T-helper 9 cell (primary cell): ENCODE measurements around the gene SPN.
"Not testable (repeated sequence)": the region's sequence is repeated elsewhere in the genome, so short reads cannot be mapped to it uniquely, and the experiment has no call there.

Source experiments
- DNase-seq: peaks from one replicate; pipeline ENCODE4 v3.0.0-alpha.2; 2020

The SPN gene

DNA sequence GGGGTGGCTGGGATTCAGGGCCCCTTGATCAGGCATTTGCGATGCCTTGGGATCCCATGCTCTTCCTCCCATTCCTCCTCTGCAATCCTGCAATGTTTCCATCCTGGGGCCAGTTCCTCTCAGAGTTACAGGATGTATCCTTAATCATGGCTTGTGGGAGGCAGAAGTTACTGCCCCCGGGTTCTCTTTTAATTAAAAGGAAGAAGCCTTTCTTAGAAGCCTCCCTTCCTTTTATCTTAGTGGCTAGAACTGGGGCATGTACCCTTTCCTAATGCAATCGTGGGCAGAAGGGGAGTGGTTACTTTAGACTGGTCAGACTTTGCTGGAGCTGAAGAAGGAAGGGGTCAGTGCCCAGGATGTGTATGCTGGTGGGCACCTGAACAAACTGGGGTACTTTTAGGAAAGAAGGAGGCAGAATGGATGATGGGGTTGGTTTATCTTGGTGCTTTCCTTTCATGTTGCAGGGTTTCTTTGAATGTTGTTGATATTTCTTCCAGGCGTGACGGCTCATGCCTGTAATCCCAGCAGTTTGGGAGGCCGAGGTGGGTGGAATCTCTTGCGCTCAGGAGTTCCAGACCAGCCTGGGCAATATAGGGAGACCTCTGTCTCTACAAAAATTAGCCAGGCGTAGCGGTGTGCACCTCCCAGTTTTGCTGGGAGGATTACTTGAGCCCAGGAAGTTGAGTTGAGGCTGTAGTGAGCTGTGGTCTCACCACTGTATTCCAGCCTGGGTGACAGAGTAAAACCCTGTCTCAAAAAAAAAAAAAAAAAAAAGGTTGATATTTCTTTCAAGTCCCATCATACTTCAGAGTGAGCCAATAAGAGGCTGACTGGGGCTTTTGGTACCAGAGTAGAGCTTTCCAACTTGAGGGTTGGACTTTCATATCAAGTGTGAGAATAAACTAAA lies 13.2 kb upstream of the SPN start:
- no peak for DNase-seq

DNA sequence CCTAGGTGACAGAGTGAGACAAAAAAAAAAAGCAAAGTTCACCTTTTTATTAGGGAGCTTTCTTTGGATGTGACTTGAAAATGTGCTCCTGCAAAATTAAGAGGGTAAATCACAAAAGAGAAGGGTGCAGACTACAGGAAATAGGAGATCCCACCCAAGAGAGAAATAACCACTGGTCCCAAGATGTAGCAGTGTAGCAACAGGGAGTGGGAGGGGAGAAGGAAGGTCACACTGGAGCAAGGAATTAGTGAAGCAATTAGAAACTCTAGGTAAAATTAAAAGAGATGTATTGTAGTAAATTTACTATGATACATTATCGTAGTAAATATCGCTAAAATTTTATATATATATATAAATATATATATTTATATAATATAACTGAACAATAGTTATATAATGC lies 12.3 kb upstream of the SPN start:
- DNase-seq: no peak

DNA sequence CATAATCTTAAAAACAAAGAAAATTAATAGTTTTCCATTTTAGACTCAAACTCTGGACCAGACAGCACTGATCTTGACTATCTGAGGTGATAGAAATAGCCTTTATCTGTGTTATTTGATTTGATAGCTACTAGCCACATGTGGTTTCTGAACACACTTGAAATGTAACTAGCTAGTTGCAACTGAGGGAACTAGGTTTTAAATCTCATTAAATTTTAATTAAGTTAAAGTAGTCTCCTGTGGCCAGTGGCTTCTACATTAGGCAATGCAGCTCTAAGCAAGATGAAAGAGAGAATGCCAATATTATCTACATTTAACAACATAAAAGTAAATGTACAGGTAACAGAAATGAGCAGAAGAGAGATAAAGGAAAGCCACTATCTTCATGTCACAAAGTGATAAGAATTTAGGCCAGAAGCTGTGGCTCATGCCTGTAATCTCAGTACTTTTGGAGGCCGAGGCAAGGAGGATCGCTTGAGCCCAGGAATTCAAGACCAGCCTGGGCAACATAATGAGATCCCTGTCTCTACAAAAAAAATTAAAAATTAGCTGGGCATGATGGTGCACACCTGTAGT lies 11.2 kb upstream of the SPN start:
- no peak for DNase-seq

DNA sequence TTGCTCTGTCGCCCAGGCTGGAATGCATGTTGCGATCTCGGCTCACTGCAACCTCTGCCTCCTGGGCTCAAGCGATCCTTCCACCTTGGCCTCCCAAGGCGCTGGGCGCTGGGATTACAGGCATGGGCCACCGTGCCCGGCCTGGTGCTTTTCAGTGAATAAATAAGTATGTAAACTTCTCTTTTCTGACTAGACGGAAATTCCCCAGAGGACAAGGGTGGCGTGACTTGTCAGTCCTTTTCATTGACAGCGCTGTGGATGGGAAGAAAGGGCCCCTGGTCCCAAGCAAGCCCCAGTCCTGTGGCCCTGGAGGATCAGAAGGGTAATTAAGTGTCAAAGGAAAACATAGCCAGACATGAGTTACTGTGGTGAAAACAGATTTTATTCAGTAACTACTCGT lies 9.6 kb upstream of the SPN start:
- DNase-seq: no peak

DNA sequence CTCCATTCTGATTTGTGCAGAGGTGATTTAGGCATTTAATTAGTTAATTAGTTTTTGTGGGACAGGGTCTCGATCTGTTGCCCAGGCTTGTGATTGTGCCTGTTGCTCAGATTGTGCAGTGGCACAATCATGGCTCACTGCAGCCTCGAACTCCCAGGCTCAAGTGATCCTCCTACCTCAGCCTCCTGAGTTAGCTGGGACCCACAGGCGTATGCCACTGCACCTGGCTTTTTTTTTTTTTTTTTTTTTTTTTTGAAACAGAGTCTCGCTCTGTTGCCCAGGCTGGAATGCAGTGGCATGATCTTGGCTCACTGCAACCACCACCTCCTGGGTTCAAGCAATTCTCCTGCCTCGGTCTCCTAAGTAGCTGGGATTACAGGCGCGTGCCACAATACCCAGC lies 9.2 kb upstream of the SPN start:
- DNase-seq: not testable (repeated sequence)

DNA sequence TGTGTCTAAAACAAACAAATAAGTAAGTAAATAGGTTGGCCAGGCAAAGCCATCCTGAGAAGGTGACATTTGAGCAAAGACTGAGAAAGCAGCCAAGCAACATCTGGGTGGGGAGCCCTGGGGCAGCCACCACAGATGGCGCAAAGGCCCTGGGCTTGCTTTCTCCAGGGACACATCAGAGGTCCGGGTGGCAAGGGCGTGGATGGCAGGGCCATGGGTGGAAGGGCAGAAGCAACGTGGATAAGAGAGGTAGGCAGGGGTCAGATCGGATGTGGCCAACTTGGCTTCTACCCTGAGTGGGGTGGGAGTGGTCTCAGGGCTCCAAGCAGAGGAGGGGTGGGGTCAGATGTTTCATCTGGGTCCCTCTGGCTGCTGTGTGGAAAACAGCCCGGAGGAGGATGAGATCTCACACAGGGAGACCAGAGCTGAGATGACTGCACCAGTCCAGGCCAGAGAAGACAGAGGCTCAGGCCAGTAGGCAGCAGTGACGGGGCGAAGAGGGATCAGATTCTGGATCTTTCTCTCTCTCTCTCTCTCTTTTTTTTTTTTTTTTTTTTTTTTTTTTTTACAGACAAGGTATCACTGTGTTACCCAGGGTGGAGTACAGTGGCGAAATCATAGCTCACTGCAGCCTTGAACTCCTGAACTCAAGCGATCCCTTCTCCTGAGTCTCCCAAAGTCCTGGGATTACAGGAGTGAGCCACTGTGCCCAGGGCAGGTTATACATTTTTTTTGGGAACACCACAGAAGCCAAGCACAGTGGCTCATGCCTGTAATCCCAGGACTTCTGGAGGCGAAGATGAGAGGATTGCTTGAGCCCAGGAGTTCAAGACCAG lies 6.1 kb upstream of the SPN start:
- no peak for DNase-seq

DNA sequence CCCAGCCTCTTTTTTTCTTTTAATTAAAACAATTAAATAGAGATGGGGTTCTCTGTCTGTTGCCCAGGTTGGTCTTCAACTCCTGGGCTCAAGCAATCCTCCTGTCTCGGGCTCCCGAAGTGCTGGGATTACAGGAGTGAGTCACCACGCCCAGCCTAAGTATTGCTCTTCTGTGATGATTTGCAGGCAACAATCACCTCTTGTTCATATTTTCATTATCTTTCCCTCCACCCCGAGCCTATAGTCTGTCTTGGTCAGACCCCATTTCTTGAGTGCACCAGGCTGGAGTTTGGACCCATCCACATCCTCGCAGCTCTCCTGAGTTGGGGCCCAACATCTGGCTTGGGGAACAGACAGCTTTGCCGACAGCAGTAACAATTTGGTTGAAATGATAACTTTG lies 4.3 kb upstream of the SPN start:
- DNase-seq: no peak

DNA sequence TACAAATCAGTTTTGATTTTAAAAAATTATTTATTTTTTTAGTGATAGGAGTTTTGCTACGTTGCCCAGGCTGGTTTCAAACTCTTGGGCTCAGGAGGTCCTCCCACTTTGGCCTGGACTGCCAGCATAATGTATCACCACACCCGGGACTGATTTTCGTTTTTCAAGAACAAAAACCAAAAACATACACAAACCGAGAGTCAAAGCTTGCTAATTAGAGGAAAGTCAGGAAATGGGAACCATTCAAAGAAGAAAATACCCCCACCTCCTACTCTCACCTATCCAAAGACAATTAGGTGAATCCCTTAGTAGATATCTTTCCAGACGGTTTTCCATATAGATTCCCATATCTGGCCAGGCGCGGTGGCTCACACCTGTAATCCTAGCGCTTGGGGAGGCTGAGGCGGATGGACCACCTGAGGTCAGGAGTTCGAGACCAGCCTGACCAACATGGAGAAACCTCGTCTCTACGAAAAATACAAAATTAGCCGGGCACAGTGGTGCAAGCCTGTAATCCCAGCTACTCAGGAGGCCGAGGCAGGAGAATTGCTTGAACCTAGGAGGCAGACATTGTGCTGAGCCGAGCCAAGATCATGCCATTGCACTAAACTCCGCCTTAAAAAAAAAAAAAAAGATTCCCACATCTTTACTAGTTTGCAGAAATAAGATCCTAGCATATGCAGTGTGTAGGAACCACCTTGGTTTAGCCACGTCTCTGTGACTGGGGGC lies 883 bp upstream of the SPN start:
- DNase-seq: no peak

DNA sequence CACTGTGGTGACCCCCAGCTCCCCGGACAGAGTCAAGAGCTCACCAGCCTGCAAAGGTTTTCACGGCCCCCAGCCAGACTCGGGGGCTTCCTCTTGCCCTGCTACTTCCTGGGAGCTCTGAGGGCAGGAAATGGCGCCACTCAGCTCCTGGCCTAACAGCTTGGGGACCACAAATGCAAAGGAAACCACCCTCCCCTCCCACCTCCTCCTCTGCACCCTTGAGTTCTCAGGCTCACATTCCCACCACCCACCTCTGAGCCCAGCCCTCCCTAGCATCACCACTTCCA lies 375 bp upstream of the SPN start:
- DNase-seq: peak; percentile 41

DNA sequence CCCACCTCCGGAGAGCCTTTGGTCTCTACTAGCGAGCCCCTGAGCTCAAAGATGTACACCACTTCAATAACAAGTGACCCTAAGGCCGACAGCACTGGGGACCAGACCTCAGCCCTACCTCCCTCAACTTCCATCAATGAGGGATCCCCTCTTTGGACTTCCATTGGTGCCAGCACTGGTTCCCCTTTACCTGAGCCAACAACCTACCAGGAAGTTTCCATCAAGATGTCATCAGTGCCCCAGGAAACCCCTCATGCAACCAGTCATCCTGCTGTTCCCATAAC lies 702 bp downstream of the SPN start:
- DNase-seq: no peak

DNA sequence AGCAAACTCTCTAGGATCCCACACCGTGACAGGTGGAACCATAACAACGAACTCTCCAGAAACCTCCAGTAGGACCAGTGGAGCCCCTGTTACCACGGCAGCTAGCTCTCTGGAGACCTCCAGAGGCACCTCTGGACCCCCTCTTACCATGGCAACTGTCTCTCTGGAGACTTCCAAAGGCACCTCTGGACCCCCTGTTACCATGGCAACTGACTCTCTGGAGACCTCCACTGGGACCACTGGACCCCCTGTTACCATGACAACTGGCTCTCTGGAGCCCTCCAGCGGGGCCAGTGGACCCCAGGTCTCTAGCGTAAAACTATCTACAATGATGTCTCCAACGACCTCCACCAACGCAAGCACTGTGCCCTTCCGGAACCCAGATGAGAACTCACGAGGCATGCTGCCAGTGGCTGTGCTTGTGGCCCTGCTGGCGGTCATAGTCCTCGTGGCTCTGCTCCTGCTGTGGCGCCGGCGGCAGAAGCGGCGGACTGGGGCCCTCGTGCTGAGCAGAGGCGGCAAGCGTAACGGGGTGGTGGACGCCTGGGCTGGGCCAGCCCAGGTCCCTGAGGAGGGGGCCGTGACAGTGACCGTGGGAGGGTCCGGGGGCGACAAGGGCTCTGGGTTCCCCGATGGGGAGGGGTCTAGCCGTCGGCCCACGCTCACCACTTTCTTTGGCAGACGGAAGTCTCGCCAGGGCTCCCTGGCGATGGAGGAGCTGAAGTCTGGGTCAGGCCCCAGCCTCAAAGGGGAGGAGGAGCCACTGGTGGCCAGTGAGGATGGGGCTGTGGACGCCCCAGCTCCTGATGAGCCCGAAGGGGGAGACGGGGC lies 1.3 kb downstream of the SPN start:
- peak; percentile 33 for DNase-seq

DNA sequence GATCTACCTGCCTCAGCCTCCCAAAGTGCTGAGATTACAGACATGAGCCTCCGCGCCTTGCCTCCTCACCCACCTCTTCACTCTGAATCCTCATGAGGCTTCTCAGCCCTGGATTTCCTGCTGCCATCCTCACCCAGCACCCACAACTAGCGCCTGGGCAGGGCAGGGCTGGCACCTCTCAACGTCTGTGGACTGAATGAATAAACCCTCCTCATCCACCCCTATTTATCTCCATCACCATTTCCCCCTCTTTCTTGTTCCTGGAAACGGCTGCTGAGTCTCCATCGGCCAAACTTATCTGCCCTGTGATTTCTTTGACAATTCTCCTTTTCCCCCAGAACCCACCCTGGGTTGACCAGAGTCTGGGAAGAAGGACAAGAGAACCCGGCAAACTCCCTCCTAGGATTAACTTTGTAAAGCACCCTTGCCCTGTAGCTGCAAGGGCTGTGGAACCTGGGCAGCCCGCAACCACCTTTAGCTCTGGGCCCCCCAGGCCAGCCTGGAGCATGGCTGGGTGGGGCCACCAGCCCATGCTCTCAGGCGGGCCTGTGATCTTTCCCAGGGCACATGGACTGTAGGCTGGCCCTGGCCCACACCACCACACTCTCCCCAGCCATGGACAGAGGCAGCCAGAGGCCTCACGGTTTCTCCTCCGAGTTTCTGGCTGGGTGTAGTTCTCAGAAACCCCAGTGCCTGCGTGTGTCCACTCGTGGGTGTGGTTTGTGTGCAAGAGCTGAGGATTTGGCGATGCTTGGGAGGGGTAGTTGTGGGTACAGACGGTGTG lies 2.4 kb downstream of the SPN start:
- peak; percentile 25 for DNase-seq

DNA sequence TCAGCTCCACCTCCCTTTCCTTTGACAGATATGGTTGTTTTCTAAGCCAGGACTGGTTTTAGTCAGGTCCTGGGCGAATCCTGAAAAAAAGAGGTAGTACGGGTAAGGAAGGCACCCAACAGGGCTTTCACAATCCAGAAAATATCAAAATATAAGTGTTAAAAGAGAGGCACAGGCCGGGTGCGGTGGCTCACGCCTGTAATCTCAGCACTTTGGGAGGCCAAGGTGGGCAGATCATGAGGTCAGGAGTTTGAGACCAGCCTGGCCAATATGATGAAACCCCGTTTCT lies 4.2 kb downstream of the SPN start:
- not testable (repeated sequence) for DNase-seq

DNA sequence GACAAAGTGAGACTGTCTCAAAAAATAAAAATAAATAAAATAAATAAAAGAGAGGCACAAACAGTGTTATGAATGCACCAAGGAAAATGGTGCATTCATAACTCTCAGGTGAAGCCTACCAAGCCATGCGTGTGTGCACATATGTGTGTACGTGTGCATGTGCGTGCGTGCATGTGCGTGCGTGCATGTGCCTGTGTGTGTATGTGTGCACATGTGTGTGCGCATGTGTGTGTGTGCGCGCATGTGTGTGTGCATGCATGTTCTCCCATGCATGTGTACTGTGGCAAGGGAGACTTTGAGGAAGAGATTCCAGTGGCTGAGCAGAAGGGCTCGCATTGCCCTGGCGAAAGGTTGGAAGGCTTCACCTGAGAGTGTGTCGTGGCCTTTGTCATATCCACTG lies 4.7 kb downstream of the SPN start:
- DNase-seq: no peak

DNA sequence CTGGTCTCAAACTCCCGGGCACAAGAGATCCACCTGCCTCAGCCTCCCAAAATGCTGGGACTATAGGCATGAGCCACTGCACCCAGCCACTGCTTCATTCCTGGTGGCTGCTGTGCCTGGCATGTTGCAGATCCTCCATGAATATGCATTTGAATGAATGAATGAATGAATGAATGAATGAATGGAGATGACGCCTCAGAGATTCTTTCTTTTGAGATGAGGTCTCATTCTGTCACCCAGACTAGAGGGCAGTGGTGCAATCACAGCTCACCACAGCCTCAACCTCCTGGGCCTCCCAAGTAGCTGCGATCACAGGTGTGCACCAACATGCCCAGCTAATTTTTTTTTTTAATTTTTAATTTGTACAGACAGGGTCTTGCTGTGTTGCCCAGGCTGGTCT lies 5.2 kb downstream of the SPN start:
- no peak for DNase-seq

DNA sequence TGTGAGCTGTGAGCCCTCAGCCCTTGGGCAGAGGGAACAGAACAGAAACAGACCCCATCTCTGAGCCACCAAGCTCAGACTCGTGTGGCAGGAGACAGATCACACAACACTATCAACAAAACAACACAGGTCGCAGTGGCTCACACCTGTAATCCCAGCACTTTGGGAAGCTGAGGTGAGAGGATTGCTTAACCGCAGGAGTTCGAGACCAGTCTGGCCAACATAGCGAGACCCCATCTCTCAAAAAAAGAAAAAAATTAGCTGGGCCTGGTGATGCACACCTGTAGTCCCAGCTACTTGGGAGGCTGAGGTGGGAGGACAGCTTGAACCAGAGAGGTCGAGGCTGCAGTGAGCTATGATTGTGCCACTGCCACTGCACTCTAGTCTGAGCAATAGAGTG lies 10.5 kb downstream of the SPN start:
- DNase-seq: no peak

DNA sequence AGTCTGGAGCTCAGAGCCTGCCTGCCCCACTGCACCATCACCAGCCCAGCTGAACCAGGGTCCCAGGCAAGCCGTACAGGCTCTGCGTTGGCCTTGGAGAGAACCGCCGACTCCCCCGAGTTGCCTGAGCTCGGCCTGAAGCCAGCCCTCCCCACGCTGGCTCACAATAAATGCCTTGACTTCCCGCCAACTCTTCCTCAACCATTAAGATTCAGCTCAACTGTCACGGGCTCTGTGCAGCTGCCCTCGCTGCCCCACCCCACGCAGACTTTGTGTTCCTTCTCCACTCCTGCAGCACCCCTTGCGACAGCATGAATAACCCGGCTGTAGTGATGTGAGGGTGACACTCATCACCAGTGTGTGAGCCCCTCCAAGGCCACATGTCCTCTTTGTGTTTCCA lies 11.1 kb downstream of the SPN start:
- no peak for DNase-seq

DNA sequence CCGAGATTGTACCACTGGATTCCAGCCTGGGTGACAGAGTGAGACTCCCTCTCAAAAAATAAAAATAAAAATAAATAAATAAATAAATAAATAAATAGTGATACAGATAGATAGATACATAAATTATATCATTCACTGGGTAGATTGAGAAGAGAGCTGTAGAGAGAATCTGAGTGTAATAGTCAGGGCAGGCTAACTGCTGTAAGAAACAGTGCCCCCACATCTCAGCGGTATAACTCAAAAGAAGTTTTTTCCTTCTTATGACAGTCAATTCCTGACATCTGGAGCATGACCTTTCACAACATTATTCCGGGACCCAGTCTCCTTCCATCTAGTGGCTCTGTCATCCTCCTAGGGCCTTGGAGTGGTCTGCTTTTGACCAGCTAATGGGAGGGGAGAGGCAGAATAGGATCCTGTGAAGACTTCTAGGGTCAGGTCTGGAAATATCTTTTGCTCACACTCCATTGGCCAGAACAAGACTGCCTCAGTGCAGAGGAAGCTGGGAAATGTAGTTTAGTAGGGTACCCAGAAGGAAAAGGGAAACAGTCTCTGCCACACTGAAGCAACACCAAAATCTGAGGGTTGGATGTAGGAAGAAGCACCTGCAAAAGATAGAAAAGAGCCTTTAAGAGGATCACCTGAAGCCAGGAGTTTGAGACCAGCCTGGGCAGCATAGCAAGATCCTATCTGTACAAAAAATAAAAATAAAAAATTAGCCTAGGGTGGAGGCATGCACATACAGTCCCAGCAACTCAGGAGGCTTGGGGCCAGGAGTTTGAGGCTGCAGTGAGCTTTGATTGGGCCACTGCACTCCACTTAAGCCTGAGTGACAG lies 13.0 kb downstream of the SPN start:
- no peak for DNase-seq

DNA sequence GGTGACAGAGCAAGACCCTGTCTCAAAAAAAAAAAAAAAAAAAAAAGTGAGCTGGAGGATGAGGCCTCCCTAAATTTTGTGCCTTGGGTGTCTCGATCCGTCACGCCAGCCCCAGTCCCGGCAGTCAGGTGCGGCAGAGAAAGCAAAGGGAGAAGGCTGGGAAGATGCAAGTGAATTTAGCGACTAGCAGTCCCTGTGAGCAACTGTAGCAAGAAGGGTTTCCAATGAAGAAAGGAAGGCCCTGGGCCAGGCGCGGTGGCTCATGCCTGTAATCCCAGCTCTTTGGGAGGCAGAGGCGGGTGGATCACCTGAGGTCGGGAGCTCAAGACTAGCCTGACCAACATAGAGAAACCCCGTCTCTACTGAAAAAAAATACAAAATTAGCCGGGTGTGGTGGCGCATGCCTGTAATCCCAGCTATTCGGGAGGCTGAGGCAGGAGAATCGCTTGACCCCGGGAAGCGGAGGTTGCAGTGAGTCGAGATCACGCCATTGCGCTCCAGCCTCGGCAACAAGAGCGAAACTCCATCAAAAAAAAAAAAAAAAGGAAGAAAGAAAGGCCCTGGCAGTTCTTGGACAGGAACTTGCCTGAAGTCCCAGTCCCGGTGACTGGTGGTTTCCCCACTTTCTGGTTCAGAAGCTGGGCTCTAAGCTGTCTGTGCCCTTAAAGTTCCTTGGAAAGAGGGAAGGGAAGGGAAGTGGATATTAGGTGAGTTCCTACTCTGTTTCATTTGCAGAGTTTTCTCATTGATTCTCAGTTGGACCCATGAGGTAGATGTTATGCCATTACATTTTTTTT lies 14.1 kb downstream of the SPN start:
- DNase-seq: no peak

DNA sequence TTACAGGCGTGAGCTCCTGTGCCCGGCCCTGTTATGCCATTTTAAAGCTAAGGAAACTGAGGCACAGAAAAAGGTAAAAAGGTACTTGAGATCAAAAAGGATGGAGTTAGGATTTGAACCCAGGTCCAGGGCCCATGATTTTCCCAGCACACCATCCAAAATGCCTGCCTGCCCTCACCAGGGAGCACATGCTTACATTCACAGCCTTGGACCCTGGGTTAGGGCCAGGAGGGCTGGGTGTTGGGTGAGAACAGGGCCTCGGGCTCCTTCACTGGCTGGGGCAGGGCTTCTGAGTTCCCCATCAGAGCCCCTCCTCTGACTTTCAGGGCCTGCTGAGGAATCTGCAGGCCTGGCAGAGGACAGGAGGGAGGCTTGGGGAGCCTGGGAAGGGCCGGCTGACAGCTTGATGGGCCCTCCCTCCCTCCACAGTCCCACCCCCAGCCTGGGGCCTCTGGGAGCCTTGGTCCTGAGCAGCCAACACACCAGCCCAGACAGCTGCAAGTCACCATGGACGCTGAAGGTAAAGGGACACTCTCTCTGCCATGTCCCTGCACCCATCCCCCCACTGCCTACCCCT lies 15.7 kb downstream of the SPN start, which contains the start of gene QPRT:
QPRT (plus strand) TSS at position 490 of the 577 bp plus-strand sequence; CDS start at position 508, 18 bp downstream.
- no peak for DNase-seq
